Activated CD4-positive, alpha-beta T cell treated with anti-CD3 and anti-CD28 coated beads for 4 hours (primary cell): ENCODE measurements around the gene MFRP.

Experiments
- DNase-seq, 2 donors: peaks; one replicate each; pipeline ENCODE4 v3.0.0-alpha.2; 2020

The MFRP gene

GRCh38 chr11:119316016-119316728 is 30.3 kb downstream of the MFRP start:
- no peak for DNase-seq

GRCh38 chr11:119315131-119316015 is 31.1 kb downstream of the MFRP start:
- peak; percentile 58 to 64 for DNase-seq

- no peak for DNase-seq
Measured at GRCh38 chr11:119314726-119315125, 31.8 kb downstream of the MFRP start.

- no peak for DNase-seq
Measured at GRCh38 chr11:119310682-119311052, 35.8 kb downstream of the MFRP start.

GRCh38 chr11:119309953-119310681 is 36.4 kb downstream of the MFRP start:
- no peak for DNase-seq

GRCh38 chr11:119309411-119309810 is 37.1 kb downstream of the MFRP start:
- DNase-seq: no peak

- DNase-seq: no peak
Measured at GRCh38 chr11:119307974-119308373, 38.5 kb downstream of the MFRP start.

GRCh38 chr11:119307219-119307618 is 39.3 kb downstream of the MFRP start:
- no peak for DNase-seq

GRCh38 chr11:119306373-119306890 is 40.1 kb downstream of the MFRP start:
- DNase-seq: no peak

GRCh38 chr11:119305556-119306372 is 40.7 kb downstream of the MFRP start:
- no peak for DNase-seq

- no peak for DNase-seq
Measured at GRCh38 chr11:119303227-119303718, 43.2 kb downstream of the MFRP start.

- DNase-seq: no peak
Measured at GRCh38 chr11:119300198-119300964, 46.1 kb downstream of the MFRP start.

GRCh38 chr11:119299416-119299815 is 47.1 kb downstream of the MFRP start:
- no peak for DNase-seq

GRCh38 chr11:119298726-119299125 is 47.8 kb downstream of the MFRP start:
- no peak for DNase-seq

GRCh38 chr11:119297938-119298337 is 48.6 kb downstream of the MFRP start:
- no peak for DNase-seq

GRCh38 chr11:119295178-119295577 is 51.3 kb downstream of the MFRP start:
- DNase-seq: no peak

GRCh38 chr11:119293461-119293860 is 53.0 kb downstream of the MFRP start:
- no peak for DNase-seq

- DNase-seq: no peak
Measured at GRCh38 chr11:119290894-119291497, 55.5 kb downstream of the MFRP start.
